Activated CD4-positive, alpha-beta T cell treated with anti-CD3 and anti-CD28 coated beads for 24 hours (primary cell): ENCODE data around the gene VSTM2B.
"Not testable (repeated sequence)": the region's sequence is repeated elsewhere in the genome, so short reads cannot be mapped to it uniquely, and the experiment has no call there.

Experiments
- DNase-seq, 2 donors: peaks; one replicate each; pipeline ENCODE4 v3.0.0-alpha.2; 2020; ENCODE audit warnings: low read depth in 2 of 2

VSTM2B gene

GRCh38 chr19:29525901-29526729 lies at the start of gene VSTM2B:
VSTM2B (plus strand) TSS chr19:29525994; CDS start chr19:29526584, 590 bp downstream.
- DNase-seq = no peak

- no peak for DNase-seq
Observed at GRCh38 chr19:29476528-29476927, 49.3 kb upstream of the VSTM2B start.

DNA sequence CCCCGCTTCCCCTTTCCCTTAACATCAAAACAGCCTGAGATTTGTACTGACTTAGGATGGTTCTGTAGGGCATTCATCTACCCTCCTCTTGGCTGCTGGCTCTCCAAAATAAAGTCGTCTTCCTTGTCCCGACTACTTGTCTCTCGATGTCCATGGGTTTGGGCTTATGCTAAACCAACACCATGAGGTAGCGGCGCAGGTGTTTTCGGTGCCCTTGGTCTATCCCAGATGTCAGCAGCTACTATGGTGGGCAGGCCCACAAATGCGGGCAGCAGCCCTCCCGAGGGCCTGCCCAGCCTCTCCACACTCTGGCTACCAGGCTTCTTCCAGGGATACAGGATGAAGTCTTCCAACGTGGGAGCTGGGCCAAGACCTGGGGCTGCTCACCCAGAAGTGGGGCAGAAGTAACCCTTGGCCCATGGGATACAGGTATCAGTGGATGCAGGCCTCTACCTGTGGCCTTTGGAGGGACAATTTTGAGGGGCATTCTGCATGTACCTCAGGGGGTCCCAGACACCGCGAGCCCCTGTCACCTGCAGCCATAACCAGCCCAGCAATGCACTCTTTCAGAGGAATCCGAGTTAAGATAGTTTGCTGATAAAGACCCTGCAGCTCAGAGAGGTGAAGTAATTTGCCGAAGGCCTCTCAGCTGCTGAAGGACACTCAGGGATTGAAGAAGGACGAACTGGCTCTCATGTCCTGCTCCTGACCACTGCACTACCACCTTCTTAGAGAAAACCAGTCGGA lies 47.8 kb upstream of the VSTM2B start:
- no peak for DNase-seq

GRCh38 chr19:29478578-29479565 lies 46.9 kb upstream of the VSTM2B start:
- DNase-seq = no peak

DNA sequence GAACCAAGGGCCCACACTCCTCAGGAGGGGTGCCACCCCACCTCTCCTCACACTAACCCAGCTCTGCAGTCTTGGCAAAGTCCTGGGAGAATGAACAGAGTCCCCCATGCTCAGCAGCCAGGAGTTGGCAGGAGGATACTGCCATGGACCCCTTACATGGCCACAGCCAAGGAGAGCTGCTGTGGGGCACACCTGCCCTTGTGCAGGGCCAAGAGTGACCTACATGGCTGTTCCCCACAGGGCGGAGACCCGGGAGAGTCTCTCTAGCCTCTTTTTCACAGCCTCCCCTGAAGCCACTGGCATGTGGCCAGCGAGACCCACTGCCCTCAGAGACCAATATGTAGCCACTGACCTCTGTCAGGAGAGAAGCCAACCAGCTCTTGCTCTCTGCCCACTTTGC lies 45.9 kb upstream of the VSTM2B start:
- no peak for DNase-seq

- DNase-seq = no peak
Observed at GRCh38 chr19:29480507-29480906, 45.3 kb upstream of the VSTM2B start.

GRCh38 chr19:29482855-29483640 lies 42.7 kb upstream of the VSTM2B start:
- no peak for DNase-seq

DNA sequence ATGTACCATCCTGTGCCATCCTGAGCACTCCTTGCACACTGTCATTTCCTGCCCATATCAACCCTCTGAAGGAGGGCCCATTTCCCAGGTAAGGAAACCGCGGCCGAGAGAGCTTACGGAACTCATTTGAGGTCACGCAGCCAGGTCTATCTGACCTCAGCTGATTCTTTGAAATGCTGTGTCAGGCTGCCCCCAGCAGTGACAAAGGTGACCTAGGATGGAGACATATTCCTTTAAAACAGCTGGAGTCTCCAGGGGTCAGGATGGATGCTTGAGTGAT lies 42.2 kb upstream of the VSTM2B start:
- no peak for DNase-seq

DNA sequence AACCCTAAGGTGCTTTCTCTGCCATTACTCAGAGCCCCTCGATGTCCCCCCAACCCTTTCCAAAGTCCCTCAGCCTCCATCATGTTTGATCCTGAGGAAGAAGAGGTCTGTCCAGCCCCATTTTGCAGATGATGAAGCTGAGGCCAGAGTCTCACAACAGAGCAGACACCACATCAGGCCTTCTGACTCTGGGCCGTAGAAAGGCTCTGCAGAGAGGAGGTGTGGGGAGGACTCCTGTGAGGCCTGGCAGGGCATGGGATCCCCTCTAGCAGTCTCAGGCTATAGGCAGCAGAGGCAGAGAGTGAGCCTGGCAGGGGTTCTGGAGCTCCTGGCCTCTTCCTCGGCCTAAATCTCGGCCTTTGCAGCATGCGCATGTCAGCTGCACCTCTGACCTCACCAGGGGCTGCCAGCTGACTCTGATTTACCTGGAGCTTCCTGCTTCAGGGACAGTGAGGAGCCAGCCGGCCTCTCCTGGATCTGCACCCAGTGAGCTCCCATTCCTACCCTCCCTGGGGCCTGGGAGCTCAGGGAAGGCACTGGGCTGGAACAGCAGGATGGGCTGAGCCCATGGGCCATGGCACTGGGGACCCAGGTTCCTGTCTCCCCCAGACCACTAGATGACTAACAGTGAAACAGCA lies 41.7 kb upstream of the VSTM2B start:
- no peak for DNase-seq

- DNase-seq = no peak
Observed at GRCh38 chr19:29484876-29485275, 40.9 kb upstream of the VSTM2B start.

- no peak for DNase-seq
Observed at GRCh38 chr19:29485293-29485692, 40.5 kb upstream of the VSTM2B start.

- not testable (repeated sequence) for DNase-seq
Observed at GRCh38 chr19:29486961-29487360, 38.8 kb upstream of the VSTM2B start.

- no peak for DNase-seq
Observed at GRCh38 chr19:29487432-29487831, 38.4 kb upstream of the VSTM2B start.

DNA sequence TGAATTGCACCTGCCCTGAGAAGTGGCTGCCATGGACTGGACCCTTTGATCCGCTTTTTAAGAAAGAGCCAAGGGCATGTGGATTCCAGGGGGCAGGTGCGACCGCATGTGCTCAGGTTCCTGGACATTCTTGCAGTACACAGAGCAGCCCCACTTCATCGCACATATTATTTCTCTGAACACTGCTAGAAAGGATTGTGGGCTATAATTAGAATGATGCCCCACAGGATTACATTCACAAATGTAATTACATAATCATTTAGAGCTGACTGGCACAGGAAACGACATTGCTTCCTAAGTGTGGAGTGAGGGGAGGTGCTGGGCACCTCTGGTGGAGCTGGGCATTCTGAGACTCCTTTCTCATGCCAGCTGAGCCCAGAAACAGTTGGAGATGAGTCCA lies 37.5 kb upstream of the VSTM2B start:
- DNase-seq = no peak

GRCh38 chr19:29489172-29489951 lies 36.4 kb upstream of the VSTM2B start:
- no peak for DNase-seq

DNA sequence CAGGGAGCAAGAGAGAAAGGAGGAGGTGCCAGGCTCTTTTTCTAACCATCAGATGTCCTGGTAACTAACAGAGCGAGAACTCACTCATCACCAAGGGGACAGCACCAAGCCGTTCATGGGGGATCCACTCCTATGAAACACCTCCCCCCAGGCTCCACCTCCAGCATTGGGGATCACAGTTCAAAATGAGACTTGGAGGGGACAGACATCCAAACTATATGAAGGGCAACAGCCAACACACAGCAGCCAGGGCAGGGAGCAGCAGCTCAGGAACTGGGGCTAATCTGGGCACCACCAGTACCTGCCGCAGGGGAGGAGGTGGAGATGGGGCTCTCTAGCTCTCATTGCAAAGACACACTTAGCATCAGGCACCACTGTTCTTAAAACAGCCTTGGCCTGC lies 34.3 kb upstream of the VSTM2B start:
- no peak for DNase-seq

GRCh38 chr19:29491995-29492577 lies 33.7 kb upstream of the VSTM2B start:
- DNase-seq = no peak

GRCh38 chr19:29492769-29493168 lies 33.0 kb upstream of the VSTM2B start:
- no peak for DNase-seq

DNA sequence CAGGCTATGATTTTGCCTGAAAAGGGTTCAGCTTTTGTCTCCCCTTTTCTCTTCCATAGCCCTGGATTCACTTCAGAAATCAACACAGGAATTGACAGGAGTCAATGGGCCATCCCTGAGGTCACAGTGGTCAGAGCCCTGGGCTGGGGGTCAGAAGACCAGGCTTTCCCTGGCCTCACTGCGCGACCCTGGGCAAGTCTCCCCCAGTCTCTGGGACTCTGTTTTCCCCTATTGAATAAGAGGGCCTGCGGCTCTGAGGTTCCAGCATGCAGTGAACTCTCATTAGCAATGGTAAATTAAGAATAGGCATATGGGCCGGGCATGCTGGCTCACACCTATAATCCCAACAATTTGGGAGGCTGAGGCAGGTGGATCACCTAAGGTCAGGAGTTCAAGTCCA lies 30.7 kb upstream of the VSTM2B start:
- no peak for DNase-seq
